K562 (cell line): ENCODE results near the gene UNC5B. TPM values are rescaled to one million over a fixed set of nuclear protein-coding genes. Genes with fewer than 3 reads are reported as not detected.
A peak's percentile ranks its signal among the peaks of the same experiment; 100 is the strongest.

Source experiments
- CBX5 ChIP-seq: IDR thresholded peaks from 2 replicates; pipeline ENCODE4 v1.6.1; 2014; ENCODE audit warnings: low read depth, borderline replicate concordance
- EGR1 ChIP-seq: fragments of 450-650 bp; conservative IDR thresholded peaks from 2 replicates; pipeline ENCODE4 v1.6.1; 2017; ENCODE audit warnings: mild to moderate bottlenecking
- FOXA3 ChIP-seq, 2 experiments: fragments of 450-650 bp in 1 of 2; sonication (generic) in 1 of 2; formaldehyde crosslinking; IDR thresholded peaks in 1 of 2; conservative IDR thresholded peaks in 1 of 2; 2 replicates each; pipeline versions ENCODE4 v1.4.0 to v1.8.0; 2020 to 2022; ENCODE audit warnings: mild to moderate bottlenecking in 2 of 2, missing genetic modification reagents in 1 of 2
- GTF2F1 ChIP-seq: IDR thresholded peaks from 2 replicates; pipeline ENCODE4 v1.6.1; 2011; ENCODE audit warnings: low read depth, low read length, improper control_type of control experiment
- ILF3 ChIP-seq: fragments of 450-650 bp; IDR thresholded peaks from 2 replicates; pipeline ENCODE4 v1.6.1; 2018; ENCODE audit warnings: antibody characterized with exemption, mild to moderate bottlenecking, moderate library complexity, borderline replicate concordance
- NCOA1 ChIP-seq: fragments of 450-650 bp; IDR thresholded peaks from 2 replicates; pipeline ENCODE4 v1.6.1; 2016; ENCODE audit warnings: low read depth
- PRMT5 ChIP-seq: sonication (generic); formaldehyde crosslinking; IDR thresholded peaks from 2 replicates; pipeline ENCODE4 v1.5.0; 2020; ENCODE audit warnings: missing genetic modification reagents
- PTTG1 ChIP-seq: fragments of 450-650 bp; IDR thresholded peaks from 2 replicates; pipeline ENCODE4 v1.6.1; 2016; ENCODE audit warnings: low read depth, mild to moderate bottlenecking, missing genetic modification characterization, missing compliant biosample characterization
- PYGO2 ChIP-seq: fragments of 450-650 bp; IDR thresholded peaks from 2 replicates; pipeline ENCODE4 v1.6.1; 2016; ENCODE audit warnings: mild to moderate bottlenecking, missing genetic modification characterization, moderate library complexity, missing compliant biosample characterization
- SIRT6 ChIP-seq: IDR thresholded peaks from one replicate; pipeline ENCODE4 v1.6.1; 2012; ENCODE audit warnings: low read depth, mild to moderate bottlenecking, control low read depth, inconsistent platforms, low read length, moderate library complexity
- TEAD4 ChIP-seq, 2 experiments: sonication (generic) in 1 of 2; formaldehyde crosslinking in 1 of 2; IDR thresholded peaks; 2 replicates each; pipeline versions ENCODE4 v1.6.1 to v1.8.0; 2012 to 2022; ENCODE audit warnings: borderline replicate concordance in 1 of 2, inconsistent platforms in 1 of 2, low read length in 1 of 2, mild to moderate bottlenecking in 1 of 2, missing genetic modification reagents in 1 of 2
- YY1 ChIP-seq, 3 experiments: IDR thresholded peaks; 2 replicates each; pipeline ENCODE4 v1.6.1; 2011; ENCODE audit warnings: low read length in 2 of 3, mild to moderate bottlenecking in 2 of 3, moderate library complexity in 2 of 3, borderline replicate concordance in 1 of 3, control low read depth in 1 of 3, low read depth in 1 of 3; ENCODE audit not compliant: insufficient read depth in 3 of 3, insufficient replicate concordance in 2 of 3, control insufficient read depth in 1 of 3, insufficient read length in 1 of 3; ENCODE audit errors: extremely low read depth in 1 of 3
- ZFP36 ChIP-seq: fragments of 150-350 bp; IDR thresholded peaks from 2 replicates; pipeline ENCODE4 v1.6.1; 2018; ENCODE audit warnings: low read length, low read depth; ENCODE audit not compliant: partially characterized antibody
- ZNF445 ChIP-seq: fragments of 250-450 bp; sonication (Bioruptor Pico); IDR thresholded peaks from 2 replicates; pipeline ENCODE4 v1.4.0; 2020; ENCODE audit warnings: low read depth, mild to moderate bottlenecking, moderate library complexity
- ZNF717 ChIP-seq: fragments of 250-450 bp; sonication (Bioruptor Pico); IDR thresholded peaks from 2 replicates; pipeline ENCODE4 v1.5.0; 2021
- polyA plus RNA-seq, 8 experiments: library from polyadenylated mRNA; depleted of rRNA in 4 of 8; stranded (reverse) in 5 of 8; unstranded in 3 of 8; fragments of >200 nt; fragmentation: Nextera tagmentation in 2 of 8; fragmentation: Illumina TruSeq in 1 of 8; extraction: Ambion mirVana in 2 of 8; extraction: Trizol in 1 of 8; gene quantifications; 2 replicates each; pipeline versions ENCODE4 v1.2.1 to v1.2.3, GENCODE V29; 2011 to 2014; ENCODE audit warnings: inconsistent platforms in 1 of 8, missing spikeins in 1 of 8
- total RNA-seq, 7 experiments: library from RNA; depleted of rRNA in 6 of 7; stranded (reverse); fragments of >200 nt in 6 of 7; fragmentation: Illumina TruSeq in 2 of 7; extraction: Trizol in 2 of 7; gene quantifications; 2 replicates each; pipeline versions ENCODE4 v1.2.1 to v1.2.3, GENCODE V29; 2011 to 2021; ENCODE audit warnings: low replicate concordance in 1 of 7
- TF ChIP-seq, protein P1 (sequence below): fragments of 250-450 bp; sonication (Bioruptor Pico); IDR thresholded peaks from 2 replicates; pipeline ENCODE4 v1.6.1; 2021; ENCODE audit warnings: mild to moderate bottlenecking
- TF ChIP-seq, protein P2 (sequence below): sonication (generic); formaldehyde crosslinking; IDR thresholded peaks from 2 replicates; pipeline ENCODE4 v1.8.1; 2022; ENCODE audit warnings: missing genetic modification reagents
- TF ChIP-seq, protein P3 (sequence below): sonication (generic); formaldehyde crosslinking; IDR thresholded peaks from 2 replicates; pipeline ENCODE4 v1.8.0; 2023; ENCODE audit warnings: missing genetic modification reagents, mild to moderate bottlenecking, borderline replicate concordance
- TF ChIP-seq, protein P4 (sequence below): fragments of 250-450 bp; sonication (Bioruptor Pico); IDR thresholded peaks from 2 replicates; pipeline ENCODE4 v1.5.0; 2021; ENCODE audit warnings: mild to moderate bottlenecking, borderline replicate concordance

The UNC5B gene
- total and polyA plus RNA-seq, 9 of the 15 experiments (the other 6 are each of a cell fraction or from before 2014, with no cell fraction given): 0.10 to 8.4 (median 2.1) TPM

DNA sequence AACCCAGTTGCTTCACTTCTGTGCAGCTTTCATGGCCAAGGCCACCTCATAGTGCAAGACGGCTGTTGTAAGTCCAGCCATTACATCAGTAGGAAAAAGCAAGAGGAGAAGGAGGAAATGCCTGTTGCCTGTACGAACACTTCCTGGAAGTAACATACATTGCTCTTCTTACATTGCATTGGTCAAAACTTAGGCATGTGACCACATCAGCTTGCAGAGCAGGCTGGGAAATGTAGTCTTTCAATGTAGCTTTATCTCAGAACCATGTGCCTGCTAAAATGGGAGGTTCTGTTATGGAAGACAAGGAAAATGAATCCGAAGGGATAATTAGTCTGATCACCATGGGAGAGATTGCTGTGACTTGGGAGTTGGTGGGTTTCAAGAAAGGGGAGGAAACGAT, 111.0 kb downstream of the UNC5B start (continued):
- TF ChIP-seq ZNF445 (CRISPR knock-in tag) (no peak), TEAD4 (IDR thresholded peaks at IDR 0.05; ENCODE audit: low read length) (peak; percentile 19; the same call in 1 of the 2 replicates), TEAD4 (CRISPR knock-in tag; IDR thresholded peaks at IDR 0.05; ENCODE audit: borderline replicate concordance) (no peak), NCOA1 (no peak), GTF2F1 (no peak), ILF3 (no peak), EGR1 (no peak), PTTG1 (tag) (no peak), CBX5 (no peak), PYGO2 (tag) (no peak), ZFP36 (no peak), YY1 (IDR thresholded peaks at IDR 0.05; ENCODE audit: borderline replicate concordance in 1 of 3, control insufficient read depth in 1 of 3, extremely low read depth in 1 of 3, insufficient read depth in 3 of 3, insufficient read length in 1 of 3, insufficient replicate concordance in 2 of 3, low read depth in 1 of 3, low read length in 2 of 3) (peak in 1 of 3 experiments; percentile 61), SIRT6 (no peak), FOXA3 (CRISPR knock-in tag; conservative IDR thresholded peaks at IDR 0.05 in 1 of 2, IDR thresholded peaks at IDR 0.05 in 1 of 2) (no peak), ZNF717 (CRISPR knock-in tag) (no peak), PRMT5 (no peak)
- TF ChIP-seq, protein P1, sequence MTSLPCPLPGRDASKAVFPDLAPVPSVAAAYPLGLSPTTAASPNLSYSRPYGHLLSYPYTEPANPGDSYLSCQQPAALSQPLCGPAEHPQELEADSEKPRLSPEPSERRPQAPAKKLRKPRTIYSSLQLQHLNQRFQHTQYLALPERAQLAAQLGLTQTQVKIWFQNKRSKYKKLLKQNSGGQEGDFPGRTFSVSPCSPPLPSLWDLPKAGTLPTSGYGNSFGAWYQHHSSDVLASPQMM (CRISPR knock-in tag): no peak
- TF ChIP-seq, protein P2, sequence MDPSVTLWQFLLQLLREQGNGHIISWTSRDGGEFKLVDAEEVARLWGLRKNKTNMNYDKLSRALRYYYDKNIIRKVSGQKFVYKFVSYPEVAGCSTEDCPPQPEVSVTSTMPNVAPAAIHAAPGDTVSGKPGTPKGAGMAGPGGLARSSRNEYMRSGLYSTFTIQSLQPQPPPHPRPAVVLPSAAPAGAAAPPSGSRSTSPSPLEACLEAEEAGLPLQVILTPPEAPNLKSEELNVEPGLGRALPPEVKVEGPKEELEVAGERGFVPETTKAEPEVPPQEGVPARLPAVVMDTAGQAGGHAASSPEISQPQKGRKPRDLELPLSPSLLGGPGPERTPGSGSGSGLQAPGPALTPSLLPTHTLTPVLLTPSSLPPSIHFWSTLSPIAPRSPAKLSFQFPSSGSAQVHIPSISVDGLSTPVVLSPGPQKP (CRISPR knock-in tag): no peak
- TF ChIP-seq, protein P3, sequence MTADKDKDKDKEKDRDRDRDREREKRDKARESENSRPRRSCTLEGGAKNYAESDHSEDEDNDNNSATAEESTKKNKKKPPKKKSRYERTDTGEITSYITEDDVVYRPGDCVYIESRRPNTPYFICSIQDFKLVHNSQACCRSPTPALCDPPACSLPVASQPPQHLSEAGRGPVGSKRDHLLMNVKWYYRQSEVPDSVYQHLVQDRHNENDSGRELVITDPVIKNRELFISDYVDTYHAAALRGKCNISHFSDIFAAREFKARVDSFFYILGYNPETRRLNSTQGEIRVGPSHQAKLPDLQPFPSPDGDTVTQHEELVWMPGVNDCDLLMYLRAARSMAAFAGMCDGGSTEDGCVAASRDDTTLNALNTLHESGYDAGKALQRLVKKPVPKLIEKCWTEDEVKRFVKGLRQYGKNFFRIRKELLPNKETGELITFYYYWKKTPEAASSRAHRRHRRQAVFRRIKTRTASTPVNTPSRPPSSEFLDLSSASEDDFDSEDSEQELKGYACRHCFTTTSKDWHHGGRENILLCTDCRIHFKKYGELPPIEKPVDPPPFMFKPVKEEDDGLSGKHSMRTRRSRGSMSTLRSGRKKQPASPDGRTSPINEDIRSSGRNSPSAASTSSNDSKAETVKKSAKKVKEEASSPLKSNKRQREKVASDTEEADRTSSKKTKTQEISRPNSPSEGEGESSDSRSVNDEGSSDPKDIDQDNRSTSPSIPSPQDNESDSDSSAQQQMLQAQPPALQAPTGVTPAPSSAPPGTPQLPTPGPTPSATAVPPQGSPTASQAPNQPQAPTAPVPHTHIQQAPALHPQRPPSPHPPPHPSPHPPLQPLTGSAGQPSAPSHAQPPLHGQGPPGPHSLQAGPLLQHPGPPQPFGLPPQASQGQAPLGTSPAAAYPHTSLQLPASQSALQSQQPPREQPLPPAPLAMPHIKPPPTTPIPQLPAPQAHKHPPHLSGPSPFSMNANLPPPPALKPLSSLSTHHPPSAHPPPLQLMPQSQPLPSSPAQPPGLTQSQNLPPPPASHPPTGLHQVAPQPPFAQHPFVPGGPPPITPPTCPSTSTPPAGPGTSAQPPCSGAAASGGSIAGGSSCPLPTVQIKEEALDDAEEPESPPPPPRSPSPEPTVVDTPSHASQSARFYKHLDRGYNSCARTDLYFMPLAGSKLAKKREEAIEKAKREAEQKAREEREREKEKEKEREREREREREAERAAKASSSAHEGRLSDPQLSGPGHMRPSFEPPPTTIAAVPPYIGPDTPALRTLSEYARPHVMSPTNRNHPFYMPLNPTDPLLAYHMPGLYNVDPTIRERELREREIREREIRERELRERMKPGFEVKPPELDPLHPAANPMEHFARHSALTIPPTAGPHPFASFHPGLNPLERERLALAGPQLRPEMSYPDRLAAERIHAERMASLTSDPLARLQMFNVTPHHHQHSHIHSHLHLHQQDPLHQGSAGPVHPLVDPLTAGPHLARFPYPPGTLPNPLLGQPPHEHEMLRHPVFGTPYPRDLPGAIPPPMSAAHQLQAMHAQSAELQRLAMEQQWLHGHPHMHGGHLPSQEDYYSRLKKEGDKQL: no peak
- TF ChIP-seq, protein P4, sequence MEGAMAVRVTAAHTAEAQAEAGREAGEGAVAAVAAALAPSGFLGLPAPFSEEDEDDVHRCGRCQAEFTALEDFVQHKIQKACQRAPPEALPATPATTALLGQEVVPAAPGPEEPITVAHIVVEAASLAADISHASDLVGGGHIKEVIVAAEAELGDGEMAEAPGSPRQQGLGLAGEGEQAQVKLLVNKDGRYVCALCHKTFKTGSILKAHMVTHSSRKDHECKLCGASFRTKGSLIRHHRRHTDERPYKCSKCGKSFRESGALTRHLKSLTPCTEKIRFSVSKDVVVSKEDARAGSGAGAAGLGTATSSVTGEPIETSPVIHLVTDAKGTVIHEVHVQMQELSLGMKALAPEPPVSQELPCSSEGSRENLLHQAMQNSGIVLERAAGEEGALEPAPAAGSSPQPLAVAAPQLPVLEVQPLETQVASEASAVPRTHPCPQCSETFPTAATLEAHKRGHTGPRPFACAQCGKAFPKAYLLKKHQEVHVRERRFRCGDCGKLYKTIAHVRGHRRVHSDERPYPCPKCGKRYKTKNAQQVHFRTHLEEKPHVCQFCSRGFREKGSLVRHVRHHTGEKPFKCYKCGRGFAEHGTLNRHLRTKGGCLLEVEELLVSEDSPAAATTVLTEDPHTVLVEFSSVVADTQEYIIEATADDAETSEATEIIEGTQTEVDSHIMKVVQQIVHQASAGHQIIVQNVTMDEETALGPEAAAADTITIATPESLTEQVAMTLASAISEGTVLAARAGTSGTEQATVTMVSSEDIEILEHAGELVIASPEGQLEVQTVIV (CRISPR knock-in tag): no peak
